GM23338 (cell line): Measurements from ENCODE around the gene CRK.

Experiments used
- CREB1 ChIP-seq: fragments of 250-450 bp; sonication (Bioruptor Pico); IDR thresholded peaks from 2 replicates; pipeline ENCODE4 v1.5.0; 2020; ENCODE audit warnings: low read depth, mild to moderate bottlenecking, moderate library complexity
- EZH2 ChIP-seq: fragments of 200-600 bp; sonication (generic); IDR thresholded peaks from one replicate; pipeline ENCODE4 v1.8.0; 2017; ENCODE audit warnings: antibody characterized with exemption, mild to moderate bottlenecking, low read depth; ENCODE audit not compliant: unreplicated experiment
- POLR2AphosphoS5 ChIP-seq: IDR thresholded peaks from 2 replicates; pipeline ENCODE4 v1.6.1; 2016; ENCODE audit warnings: antibody characterized with exemption, low read depth

GRCh38 chr17:1420163-1420562 is 35.9 kb downstream of the CRK start:
- TF ChIP-seq EZH2 (no peak), POLR2AphosphoS5 (no peak), CREB1 (no peak)
